Right renal cortex interstitium (tissue), 3 donors: ENCODE measurements around the gene KCNIP4. TPM values are rescaled to one million over a fixed set of nuclear protein-coding genes. Genes with fewer than 3 reads are reported as not detected.

Experiments
- DNase-seq, 3 donors: peaks; one replicate each; pipeline ENCODE4 v3.0.0-alpha.2; 2013; ENCODE audit warnings: low read depth in 3 of 3, low spot score in 2 of 3
- polyA plus RNA-seq, 3 donors: library from polyadenylated mRNA; unstranded; fragments of 120-200 nt; gene quantifications; one replicate each; pipeline ENCODE4 v1.2.1, GENCODE V29; 2013; ENCODE audit not compliant: insufficient read length in 3 of 3

The KCNIP4 gene
- polyA plus RNA-seq, 3 donors, result 14.4 to 15.3 (median 14.5) TPM

DNA sequence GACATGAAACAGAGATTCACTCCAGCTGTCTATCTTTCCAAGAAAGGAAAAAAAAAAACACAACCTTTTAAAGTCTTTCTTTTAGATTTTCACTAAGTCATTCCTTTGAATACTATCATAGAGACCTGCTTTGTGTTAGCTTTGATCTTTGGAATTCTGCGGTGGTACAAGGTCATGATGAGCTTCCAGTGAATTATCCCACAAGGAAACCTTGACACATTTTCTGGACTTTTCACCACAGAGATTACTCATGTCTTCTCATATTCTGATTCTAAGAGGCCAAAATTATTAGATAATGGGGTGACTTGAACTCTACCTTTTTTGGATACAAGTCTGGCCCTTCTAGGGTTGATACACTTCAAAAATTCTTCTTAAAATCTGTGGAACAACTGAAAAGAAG is 1046.7 kb downstream of the KCNIP4 start:
- DNase-seq, result no peak

DNA sequence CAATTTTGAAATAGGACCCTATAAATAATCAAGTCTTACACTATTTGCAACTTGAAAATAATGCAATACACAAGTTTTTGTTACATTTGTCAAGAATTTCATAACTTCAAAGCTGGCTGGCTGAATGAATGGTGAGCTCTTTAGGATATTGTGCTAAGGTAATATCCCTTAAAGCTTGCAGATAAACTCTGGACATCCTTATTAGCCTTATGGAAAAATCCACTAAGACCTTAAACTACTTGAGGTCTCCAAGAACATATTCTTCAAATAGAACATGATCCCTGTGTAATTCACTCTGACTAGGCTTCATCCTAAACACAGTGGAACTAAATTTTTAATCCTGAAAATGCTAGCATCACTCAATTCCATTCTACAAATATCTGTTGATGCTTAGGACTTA is 1049.0 kb downstream of the KCNIP4 start:
- DNase-seq, result no peak

DNA sequence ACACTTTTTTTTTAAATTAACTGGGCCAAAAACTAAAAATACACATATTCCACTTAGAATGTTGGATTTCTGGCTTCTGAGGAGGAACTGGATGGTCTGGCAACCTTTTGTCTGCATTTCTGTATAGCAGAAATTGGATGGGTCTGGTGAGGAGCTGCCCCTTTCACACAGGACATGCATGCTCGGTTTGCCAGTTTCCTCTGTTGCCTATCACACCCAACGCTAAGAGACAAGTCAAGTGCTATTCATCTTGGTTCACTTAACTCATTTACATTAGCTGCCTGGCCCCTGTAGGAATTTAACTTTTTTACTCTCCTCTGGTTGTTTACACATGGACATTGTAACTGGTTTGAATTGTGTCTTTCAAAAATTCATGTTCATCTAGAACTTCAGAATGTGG is 1052.6 kb downstream of the KCNIP4 start:
- no peak for DNase-seq

- DNase-seq, result no peak
Observed at GRCh38 chr4:20895208-20895607, 1053.4 kb downstream of the KCNIP4 start.

- DNase-seq, result no peak
Observed at GRCh38 chr4:20890761-20891160, 1057.8 kb downstream of the KCNIP4 start.

DNA sequence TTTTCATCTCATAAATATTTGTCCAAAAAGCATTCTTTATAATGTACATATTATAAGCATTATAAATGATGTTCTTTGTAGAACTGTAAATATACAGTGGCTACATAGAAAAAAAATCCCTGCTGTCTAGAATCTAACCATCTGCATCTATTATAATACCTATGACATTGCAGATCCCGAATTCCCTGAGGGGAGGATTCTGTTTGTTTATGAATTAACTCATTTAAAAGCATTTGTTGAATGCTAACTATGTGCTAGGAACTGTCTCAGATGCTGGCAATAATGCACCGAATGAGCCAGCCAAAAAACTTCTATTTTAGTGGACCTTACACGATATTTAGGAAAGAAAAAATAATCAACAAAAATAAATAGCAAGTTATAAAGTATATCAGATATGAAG is 1058.7 kb downstream of the KCNIP4 start:
- DNase-seq, result no peak

DNA sequence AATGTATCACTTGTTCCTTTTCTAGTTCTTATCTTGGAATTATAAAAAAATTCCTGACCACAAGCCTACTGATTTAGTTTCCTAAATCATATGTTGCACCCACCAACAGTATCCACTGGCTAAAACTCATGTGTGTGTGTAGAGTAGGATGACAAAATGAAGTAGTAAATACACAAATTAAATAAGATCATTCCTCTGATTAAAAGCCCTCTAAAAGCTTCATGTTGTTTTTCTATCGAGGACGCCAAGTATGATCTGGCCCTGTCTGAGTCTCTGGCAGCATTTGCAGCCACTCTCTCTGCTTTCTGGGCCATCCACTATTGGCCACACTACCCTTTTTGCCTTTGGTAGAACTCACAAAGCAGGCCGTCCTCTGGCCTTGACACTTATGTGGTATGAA is 1064.9 kb downstream of the KCNIP4 start:
- no peak for DNase-seq

DNA sequence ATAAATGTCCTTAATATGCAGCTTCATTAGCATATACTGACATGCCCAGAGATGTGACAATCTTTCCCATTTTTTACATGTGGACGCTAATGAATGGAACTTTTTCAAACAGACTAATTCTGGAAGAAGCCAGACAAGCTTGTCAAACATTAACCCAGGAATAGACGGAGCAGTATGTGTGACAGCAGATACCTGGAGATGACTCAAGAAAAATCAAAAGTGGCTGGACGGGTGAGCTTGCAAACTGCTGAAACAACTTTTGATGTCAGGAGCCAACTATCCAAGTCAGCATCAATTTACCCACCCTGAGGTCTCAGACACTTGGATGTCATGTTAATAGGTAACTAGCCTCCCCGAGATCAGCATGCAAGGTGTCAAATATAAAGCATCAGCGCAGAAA is 1065.3 kb downstream of the KCNIP4 start:
- no peak for DNase-seq

- DNase-seq, result no peak
Observed at GRCh38 chr4:20882500-20882899, 1066.1 kb downstream of the KCNIP4 start.

DNA sequence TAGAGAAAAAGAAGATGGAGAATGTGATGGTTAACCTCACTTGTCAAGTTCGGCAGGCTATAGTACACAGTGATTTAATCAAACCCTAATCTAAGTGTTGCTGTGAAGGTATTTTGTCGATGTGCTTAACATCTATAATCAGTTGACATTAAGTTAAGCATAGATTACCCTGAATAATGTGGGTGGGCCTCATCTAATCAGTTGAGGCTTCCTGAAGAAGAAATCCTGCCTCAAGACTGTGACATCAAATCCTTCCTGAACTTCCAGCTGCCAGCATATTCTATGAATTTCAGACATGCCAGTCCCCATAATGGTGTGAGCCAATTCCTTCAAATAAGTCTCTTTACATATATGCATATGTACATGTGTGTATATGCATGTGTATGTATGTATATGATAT is 1066.9 kb downstream of the KCNIP4 start:
- DNase-seq, result no peak

GRCh38 chr4:20878806-20879205 is 1069.8 kb downstream of the KCNIP4 start:
- no peak for DNase-seq

- no peak for DNase-seq
Observed at GRCh38 chr4:20870436-20870835, 1078.1 kb downstream of the KCNIP4 start.

GRCh38 chr4:20868108-20868507 is 1080.5 kb downstream of the KCNIP4 start:
- no peak for DNase-seq

DNA sequence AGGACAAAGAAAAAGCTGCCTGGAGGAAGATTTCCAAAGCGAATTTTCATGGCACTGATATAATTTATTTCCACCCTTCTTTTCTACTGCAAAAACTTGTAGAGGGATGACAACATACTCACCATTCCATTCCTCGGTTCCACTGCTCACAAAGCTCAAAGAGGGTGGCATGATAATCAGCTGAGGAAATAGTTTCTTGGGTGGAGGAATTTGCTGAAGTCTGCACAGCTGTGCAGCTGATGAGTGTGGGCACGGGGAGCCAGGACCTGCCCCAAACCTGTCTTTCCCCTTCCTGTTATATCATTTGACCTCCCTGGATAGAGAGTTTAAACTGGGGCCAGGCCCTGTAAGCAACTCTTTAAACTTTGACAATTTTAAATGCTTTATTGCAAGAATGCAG is 1087.7 kb downstream of the KCNIP4 start:
- DNase-seq, result no peak

DNA sequence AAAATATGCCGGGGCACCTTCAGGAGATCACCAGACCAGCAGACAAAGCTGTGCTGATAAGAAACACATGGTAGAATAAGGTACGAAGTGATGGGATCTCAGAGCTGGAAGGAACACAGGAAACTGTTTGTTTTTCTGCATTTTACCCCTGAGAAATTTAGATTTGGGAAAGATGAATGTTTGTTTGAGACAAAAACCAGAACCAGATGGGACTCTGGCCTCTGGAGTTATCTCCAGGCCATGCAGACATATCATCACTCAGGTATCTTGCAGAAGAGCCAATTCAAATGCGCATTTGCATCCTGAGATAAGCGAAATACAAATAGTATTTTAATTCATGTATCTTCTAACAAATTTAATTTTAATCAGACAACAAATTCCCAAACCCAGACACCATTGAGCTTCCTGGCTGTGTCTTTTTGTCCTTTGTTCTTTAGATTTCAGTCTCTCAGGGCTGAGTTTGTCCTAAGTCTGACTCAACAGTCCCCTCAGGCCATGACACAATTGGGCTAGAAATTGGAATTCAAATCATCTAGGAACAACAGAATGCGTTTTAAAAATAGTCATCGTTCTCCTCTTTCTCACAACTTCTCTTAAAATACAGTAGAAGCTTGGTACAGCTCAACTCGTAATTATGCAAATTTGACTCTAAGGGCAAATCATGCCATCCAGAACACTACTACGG is 1089.3 kb downstream of the KCNIP4 start:
- DNase-seq, result no peak

GRCh38 chr4:20857081-20857480 is 1091.5 kb downstream of the KCNIP4 start:
- DNase-seq, result no peak

GRCh38 chr4:20847124-20847747 is 1101.3 kb downstream of the KCNIP4 start:
- no peak for DNase-seq

- no peak for DNase-seq
Observed at GRCh38 chr4:20844311-20844710, 1104.3 kb downstream of the KCNIP4 start.

DNA sequence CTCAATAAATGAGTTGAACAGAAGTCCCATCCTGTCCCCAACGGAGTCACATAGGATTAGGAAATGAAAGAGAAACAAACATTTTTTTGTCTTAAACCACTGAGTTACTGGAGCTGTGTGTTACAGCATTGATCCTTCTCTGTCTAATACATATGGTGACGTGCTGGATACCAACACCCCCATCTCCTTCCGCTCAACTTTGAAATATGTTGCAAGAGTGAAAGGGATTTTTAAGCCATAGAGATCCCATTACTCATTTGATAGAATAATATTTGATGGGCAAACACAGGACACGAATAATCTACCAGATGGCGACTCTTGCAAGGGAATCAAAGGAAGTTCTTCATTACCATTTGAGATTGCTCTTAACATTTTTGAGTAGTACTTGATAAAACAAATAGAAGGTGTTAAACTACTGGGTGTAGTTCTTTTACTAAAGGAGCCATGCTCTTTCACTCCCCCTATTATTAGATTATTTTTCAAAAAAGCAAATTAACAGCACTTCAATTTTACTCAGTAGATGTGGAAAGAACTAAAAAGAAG is 1107.9 kb downstream of the KCNIP4 start:
- no peak for DNase-seq

DNA sequence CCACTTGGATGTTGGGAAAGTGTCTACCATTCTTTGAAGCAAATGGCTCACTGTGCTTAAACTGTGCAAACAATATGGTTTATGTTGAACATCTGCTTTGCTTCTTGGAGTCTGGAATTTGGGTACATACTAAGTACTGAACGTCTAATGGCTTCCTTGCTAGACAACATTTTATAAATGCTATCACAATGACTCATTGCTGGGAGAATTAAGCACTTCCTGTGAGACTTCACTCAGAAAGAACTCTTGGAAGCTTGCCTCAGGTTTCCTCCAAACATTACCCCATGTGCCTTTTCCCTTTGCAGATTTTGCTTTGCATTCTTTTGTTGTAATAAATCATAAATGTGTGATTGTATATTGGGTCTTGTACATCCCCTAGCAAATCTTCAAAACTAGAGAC is 1108.6 kb downstream of the KCNIP4 start:
- no peak for DNase-seq

DNA sequence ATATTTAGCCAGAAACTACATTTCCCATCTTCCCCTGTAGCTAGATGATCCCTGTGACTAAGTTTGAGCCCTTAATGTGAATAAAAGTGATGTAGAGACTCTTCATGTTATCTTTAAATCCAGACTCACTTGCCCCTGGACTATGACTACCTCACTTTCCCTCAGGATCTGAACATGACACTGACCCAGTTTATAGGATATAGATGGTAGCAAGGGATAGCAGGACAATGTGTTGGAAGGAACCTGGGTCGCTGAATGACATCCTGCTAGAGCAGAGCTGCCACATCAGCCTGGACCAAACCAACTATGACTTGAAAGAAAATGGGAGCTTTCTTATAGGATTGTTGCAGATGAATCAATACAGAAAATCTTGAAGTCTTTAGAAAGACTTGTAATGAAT is 1110.1 kb downstream of the KCNIP4 start:
- DNase-seq, result no peak

- DNase-seq, result no peak
Observed at GRCh38 chr4:20832826-20833225, 1115.7 kb downstream of the KCNIP4 start.
